Hematopoietic multipotent progenitor cell treated with erythropoietin and hydrocortisone succinate and interleukin-3 and kit ligand, for 17 days (in vitro differentiated cells): ENCODE data around the gene CELF1.
A peak's percentile ranks its signal among the peaks of the same experiment; 100 is the strongest.

ENCODE experiments used
- DNase-seq: peaks from one replicate; pipeline ENCODE4 v3.0.0-alpha.2; 2015; ENCODE audit warnings: low spot score

Gene CELF1

GRCh38 chr11:47552566-47553405, at the start of gene CELF1:
Gene CELF1 (minus strand): TSS chr11:47553132. CDS start chr11:47499523, 53,609 bp downstream.
- DNase-seq = peak; percentile 93

- no peak for DNase-seq
These were observed 47.0 kb upstream of the CELF1 start for GRCh38 chr11:47599902-47600301.

- DNase-seq = no peak
These were observed 43.0 kb upstream of the CELF1 start for GRCh38 chr11:47595967-47596366.

GRCh38 chr11:47595029-47595428, 42.1 kb upstream of the CELF1 start:
- no peak for DNase-seq

- DNase-seq = no peak
These were observed 41.3 kb upstream of the CELF1 start, which contains the start of gene C1QTNF4 for GRCh38 chr11:47593934-47594855. Gene C1QTNF4 (minus strand): TSS chr11:47594411. CDS start chr11:47590810, 3,601 bp downstream.

GRCh38 chr11:47593492-47593933, 40.6 kb upstream of the CELF1 start:
- DNase-seq = no peak

- no peak for DNase-seq
These were observed 40.0 kb upstream of the CELF1 start for GRCh38 chr11:47592970-47593369.

GRCh38 chr11:47592251-47592650, 39.3 kb upstream of the CELF1 start:
- DNase-seq = no peak

- DNase-seq = no peak
These were observed 38.8 kb upstream of the CELF1 start for GRCh38 chr11:47591764-47592163.

- DNase-seq = no peak
These were observed 37.3 kb upstream of the CELF1 start for GRCh38 chr11:47589977-47590861.

- DNase-seq = no peak
These were observed 36.6 kb upstream of the CELF1 start for GRCh38 chr11:47589584-47589976.

- DNase-seq = no peak
These were observed 36.2 kb upstream of the CELF1 start for GRCh38 chr11:47589118-47589517.

- no peak for DNase-seq
These were observed 34.9 kb upstream of the CELF1 start for GRCh38 chr11:47587723-47588326.

- DNase-seq = no peak
These were observed 34.2 kb upstream of the CELF1 start for GRCh38 chr11:47587039-47587716.

- DNase-seq = no peak
These were observed 33.3 kb upstream of the CELF1 start, which contains the start of gene FAM180B for GRCh38 chr11:47586098-47586855. Gene FAM180B (plus strand): TSS chr11:47586678. CDS start chr11:47586769, 91 bp downstream.

GRCh38 chr11:47583844-47584243, 30.9 kb upstream of the CELF1 start:
- DNase-seq = no peak

GRCh38 chr11:47578524-47579494, 25.9 kb upstream of the CELF1 start, which contains the start of the genes KBTBD4 and NDUFS3:
Gene KBTBD4 (minus strand): TSS chr11:47578970. CDS start chr11:47578951, 19 bp downstream.
Gene NDUFS3 (plus strand): TSS chr11:47579074. CDS start chr11:47579092, 18 bp downstream.
- DNase-seq = peak; percentile 95

GRCh38 chr11:47577460-47578041, 24.6 kb upstream of the CELF1 start:
- DNase-seq = no peak
